GM18861 (cell line): ENCODE data around the gene GCHFR.

Experiments
- ATAC-seq: cut with Tn5 transposase; IDR thresholded peaks from one replicate; pipeline ENCODE4 v1.9.1; 2021; ENCODE audit not compliant: unreplicated experiment

GCHFR gene

GRCh38 chr15:40754883-40755811 is 8.7 kb upstream of the GCHFR start, which contains the start of gene RMDN3:
Gene RMDN3 (minus strand): TSS chr15:40755254. CDS start chr15:40754783, 471 bp downstream.
- ATAC-seq = peak; percentile 79

GRCh38 chr15:40755812-40756208 is 8.1 kb upstream of the GCHFR start:
- ATAC-seq = no peak

- ATAC-seq = no peak
Observed at GRCh38 chr15:40756938-40757337, 6.9 kb upstream of the GCHFR start.

GRCh38 chr15:40759961-40760360 is 3.9 kb upstream of the GCHFR start:
- ATAC-seq = no peak

DNA sequence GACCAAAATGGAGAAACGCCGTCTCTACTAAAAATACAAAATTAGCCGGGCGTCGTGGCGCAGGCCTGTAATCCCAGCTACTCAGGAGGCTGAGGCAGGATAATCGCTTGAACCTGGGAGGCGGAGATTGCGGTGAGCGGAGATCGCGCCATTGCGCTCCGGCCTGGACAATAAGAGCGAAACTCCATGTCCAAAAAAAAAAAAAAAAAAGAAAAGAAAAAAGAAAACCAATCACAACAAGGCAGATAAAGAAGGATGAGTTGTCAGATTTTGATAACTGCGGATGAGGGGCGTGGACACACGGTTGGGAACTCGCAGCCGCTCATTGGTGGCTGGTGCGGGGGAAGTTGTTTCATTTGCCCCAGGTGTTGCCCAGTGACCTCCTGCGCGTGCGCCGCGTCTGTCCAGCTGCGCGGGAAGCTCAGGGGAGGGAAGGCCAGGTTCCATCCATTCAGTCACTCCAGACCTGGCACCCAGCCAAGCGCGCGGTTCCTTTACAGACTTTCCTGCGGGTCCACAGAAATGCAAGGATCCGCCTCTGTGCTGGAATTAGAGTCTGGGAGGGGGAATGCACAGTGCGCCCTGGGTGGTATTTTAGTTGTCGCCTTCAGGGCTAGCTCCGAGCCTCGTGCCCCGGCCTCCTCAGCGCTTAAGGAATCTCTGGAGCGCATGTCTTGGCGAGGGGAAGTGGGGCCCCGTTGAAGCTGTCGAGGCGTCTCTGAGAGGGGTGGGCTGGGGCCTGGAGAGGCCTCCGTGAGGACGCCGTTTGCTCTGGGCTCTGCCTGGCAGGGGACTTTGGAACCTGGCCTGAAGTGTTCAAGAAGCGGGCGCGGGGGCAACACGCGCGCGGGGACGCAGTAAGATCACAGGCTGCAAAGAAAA is 708 bp upstream of the GCHFR start:
- ATAC-seq = peak; percentile 7

GRCh38 chr15:40764629-40765103 is 798 bp downstream of the GCHFR start:
- no peak for ATAC-seq

GRCh38 chr15:40766194-40766815 is 2.4 kb downstream of the GCHFR start:
- no peak for ATAC-seq

GRCh38 chr15:40766906-40767837 is 3.3 kb downstream of the GCHFR start:
- ATAC-seq = no peak

DNA sequence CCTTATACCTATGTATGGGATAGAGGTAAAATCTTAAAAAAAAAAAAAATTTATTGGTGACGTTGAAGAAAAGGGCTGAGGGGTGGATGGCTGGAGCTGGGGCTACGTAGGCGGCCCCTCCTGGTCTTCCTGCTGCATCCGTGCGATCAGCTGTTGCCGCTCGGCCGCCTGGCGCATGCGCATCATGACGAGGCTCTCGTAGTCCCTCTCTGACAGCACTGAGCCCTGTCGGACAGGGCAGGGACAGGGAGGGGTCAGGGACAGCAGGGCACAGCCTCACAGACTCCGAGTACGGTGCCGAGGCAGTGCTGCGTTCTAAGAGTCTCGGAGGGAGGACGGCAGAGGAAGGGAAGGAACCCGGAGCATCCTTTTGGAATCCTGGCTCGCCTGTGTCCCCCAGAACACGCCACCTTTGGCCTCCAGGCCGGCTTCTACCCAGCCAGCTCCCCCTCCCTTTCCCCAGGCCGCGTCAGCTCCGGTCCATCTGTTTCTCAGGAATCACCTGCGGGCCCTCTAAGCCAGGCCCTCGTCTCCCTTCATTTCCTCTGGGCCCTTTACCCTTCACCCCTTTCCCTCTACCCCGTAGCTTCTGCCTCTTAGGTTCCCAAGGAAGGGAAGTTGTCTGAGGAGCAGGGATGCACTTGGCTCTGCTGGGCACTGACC is 4.1 kb downstream of the GCHFR start:
- no peak for ATAC-seq

DNA sequence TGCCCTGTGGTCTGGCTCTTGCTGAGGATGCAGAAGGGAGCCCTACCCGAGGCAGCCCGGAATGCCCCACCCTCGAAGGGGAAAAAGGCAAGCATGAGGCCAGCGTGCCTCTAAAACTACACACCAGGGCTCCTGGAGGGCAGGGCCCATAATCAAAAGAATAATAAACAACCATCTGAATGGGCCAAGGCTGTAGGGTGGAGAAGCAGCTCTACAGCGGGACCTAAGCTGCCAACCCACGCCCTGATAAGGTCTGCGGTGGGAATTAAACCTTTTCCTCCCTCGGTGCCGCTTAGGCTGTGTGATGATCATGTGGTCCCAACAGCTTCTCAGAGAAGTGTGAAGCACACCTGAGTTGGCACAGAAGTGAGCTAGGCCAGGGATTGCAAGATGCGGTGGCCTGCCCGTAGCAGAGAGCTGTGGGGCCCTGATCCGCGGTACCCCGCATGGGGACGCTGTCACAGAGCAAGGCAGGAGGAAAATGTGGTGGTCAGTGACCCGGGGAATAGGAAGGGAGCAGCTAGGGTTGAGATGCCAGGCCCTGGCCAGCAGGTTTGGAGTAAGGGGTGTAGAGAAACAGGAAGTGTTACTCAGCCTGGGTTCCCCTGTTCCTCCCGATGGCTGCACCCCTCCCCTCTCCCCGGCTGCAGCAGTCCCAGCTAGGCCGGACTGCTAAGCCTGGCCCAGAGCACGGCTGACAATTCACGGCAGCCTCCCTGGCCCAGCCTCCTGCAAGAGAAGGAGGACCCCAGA is 4.8 kb downstream of the GCHFR start:
- no peak for ATAC-seq

- peak; percentile 41 for ATAC-seq
Observed at GRCh38 chr15:40769274-40770146, 5.6 kb downstream of the GCHFR start, which contains the start of gene C15orf62. Gene C15orf62 (plus strand): TSS chr15:40769980. CDS start chr15:40770496, 516 bp downstream.

DNA sequence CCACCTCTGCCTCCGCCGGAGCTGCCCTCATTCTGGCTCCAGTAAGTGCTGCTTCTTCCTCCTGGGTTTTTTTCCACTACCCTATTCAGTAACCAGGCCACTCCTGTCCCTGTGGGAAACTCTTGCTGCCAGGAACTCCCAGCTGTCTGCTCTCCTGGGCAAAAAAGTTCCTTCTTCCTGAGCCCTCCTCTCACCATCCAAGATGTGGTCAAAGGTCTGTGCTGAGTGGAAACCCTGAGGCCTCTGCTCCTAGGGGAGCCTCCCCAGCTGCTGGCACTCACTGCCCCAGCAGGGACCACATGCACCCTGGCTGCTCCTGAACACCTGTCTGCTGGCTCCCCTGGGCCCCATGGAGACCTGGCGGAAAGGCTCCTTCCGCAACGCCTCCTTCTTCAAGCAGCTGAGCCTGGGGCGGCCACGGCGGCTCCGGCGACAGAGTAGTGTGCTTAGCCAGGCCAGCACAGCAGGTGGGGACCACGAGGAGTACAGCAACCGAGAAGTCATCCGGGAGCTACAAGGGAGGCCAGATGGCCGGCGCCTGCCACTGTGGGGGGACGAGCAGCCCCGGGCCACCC is 6.4 kb downstream of the GCHFR start:
- no peak for ATAC-seq

DNA sequence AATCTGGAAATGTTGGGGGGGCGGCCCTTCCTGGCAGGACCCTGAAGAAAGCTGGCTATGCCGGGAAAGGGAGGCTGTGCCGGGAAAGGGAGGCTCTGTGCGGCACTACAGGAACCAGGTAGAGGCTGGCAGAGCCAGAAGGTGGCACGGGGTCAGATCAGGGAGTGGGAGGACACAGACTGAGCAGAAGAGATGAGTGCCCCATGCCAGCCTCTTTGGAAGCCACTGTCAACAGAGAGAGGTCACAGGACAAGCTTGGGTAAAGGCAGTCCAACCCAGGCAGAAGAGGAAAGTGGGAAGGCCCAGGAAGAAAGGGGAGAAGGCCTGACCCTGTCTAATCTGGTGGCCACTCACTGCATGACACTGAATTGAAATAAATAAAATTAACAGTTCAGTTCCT is 7.4 kb downstream of the GCHFR start:
- no peak for ATAC-seq

DNA sequence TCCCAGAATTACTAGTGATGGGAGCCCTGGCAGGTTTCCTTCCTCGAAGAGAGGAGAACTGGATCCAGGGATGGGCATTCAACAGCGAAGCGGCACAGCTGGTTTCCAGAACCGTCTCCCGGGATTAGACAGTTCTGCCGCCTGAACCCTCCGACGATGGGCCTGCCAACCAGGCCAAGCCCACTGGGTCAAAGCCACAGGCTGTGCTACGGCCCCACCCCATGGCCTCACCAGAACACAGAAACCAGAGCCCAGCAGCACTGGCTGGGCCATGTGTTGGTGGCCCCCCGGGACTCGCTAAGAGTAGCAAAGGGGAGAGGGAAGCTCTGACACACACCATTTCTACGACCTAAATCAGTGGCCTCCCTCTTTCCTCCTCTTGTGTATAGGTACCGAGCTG is 8.1 kb downstream of the GCHFR start:
- ATAC-seq = no peak

- no peak for ATAC-seq
Observed at GRCh38 chr15:40773496-40773895, 9.6 kb downstream of the GCHFR start.

DNA sequence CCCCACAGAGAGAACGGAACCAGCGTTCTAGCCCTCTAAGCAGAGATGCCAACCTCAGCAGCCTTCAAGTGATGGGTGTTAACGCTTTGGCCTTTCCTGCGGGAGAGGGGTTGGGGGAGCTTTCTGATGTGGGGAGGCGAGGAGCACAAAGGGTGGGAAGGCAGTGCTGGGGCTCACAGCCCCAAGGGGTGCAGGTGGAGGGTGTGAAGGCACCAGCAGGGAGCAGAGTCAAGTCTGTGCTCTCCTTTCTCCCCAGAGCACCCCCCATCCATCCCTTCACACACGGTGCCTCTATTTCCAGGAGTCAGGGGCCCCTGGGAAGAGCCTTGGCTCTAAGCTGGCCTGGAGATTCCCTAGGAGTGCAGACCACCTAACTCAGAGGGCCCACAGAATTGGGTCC is 10.0 kb downstream of the GCHFR start:
- no peak for ATAC-seq

GRCh38 chr15:40775007-40775406 is 11.1 kb downstream of the GCHFR start:
- no peak for ATAC-seq
